Stimulated activated CD8-positive, alpha-beta memory T cell treated with anti-CD3 and anti-CD28 coated beads, Interleukin-12 subunit alpha, Interleukin-12 subunit beta, amount 100 ng/mL, for 24 hours (primary cell): ENCODE results near the gene ATF7IP2.
A peak's percentile ranks its signal among the peaks of the same experiment; 100 is the strongest.
"Not testable (repeated sequence)": the region's sequence is repeated elsewhere in the genome, so short reads cannot be mapped to it uniquely, and the experiment has no call there.

Experiments
- DNase-seq: peaks from one replicate; pipeline ENCODE4 v3.0.0-alpha.2; 2020; ENCODE audit errors: extremely low read depth

The ATF7IP2 gene

GRCh38 chr16:10385725-10386516 lies at the start of gene ATF7IP2:
ATF7IP2 (plus strand) TSS chr16:10386061; CDS start chr16:10430621, 44,560 bp downstream.
- DNase-seq = peak; percentile 86

- DNase-seq = no peak
Observed at GRCh38 chr16:10338426-10338825, 47.4 kb upstream of the ATF7IP2 start.

GRCh38 chr16:10339777-10340732 lies 45.8 kb upstream of the ATF7IP2 start:
- DNase-seq = no peak

- DNase-seq = no peak
Observed at GRCh38 chr16:10343124-10343760, 42.6 kb upstream of the ATF7IP2 start.

- DNase-seq = not testable (repeated sequence)
Observed at GRCh38 chr16:10344699-10345098, 41.2 kb upstream of the ATF7IP2 start.

GRCh38 chr16:10345629-10346028 lies 40.2 kb upstream of the ATF7IP2 start:
- DNase-seq = no peak

- no peak for DNase-seq
Observed at GRCh38 chr16:10349851-10350250, 36.0 kb upstream of the ATF7IP2 start.

- no peak for DNase-seq
Observed at GRCh38 chr16:10352262-10352661, 33.6 kb upstream of the ATF7IP2 start.

GRCh38 chr16:10355589-10355988 lies 30.3 kb upstream of the ATF7IP2 start:
- no peak for DNase-seq

GRCh38 chr16:10356870-10357842 lies 28.7 kb upstream of the ATF7IP2 start:
- no peak for DNase-seq

- DNase-seq = not testable (repeated sequence)
Observed at GRCh38 chr16:10361747-10362076, 24.1 kb upstream of the ATF7IP2 start.

- no peak for DNase-seq
Observed at GRCh38 chr16:10362077-10362863, 23.6 kb upstream of the ATF7IP2 start.

- not testable (repeated sequence) for DNase-seq
Observed at GRCh38 chr16:10362864-10363197, 23.0 kb upstream of the ATF7IP2 start.

GRCh38 chr16:10366619-10367018 lies 19.2 kb upstream of the ATF7IP2 start:
- not testable (repeated sequence) for DNase-seq

GRCh38 chr16:10367616-10368188 lies 18.2 kb upstream of the ATF7IP2 start:
- no peak for DNase-seq

- DNase-seq = no peak
Observed at GRCh38 chr16:10368969-10369551, 16.8 kb upstream of the ATF7IP2 start.

GRCh38 chr16:10370096-10370726 lies 15.7 kb upstream of the ATF7IP2 start:
- no peak for DNase-seq

- DNase-seq = no peak
Observed at GRCh38 chr16:10371592-10371991, 14.3 kb upstream of the ATF7IP2 start.

- DNase-seq = no peak
Observed at GRCh38 chr16:10373556-10373955, 12.3 kb upstream of the ATF7IP2 start.
